OCI-LY1 (cell line): ENCODE results near the gene GNG12.

Source experiments
- H2AFZ ChIP-seq: fragments of 200-600 bp; sonication (generic), shearing (Covaris generic); 2 replicates; pipeline ENCODE4 v1.6.0; 2014; ENCODE audit warnings: antibody characterized with exemption, mild to moderate bottlenecking, low read length
- H3F3A ChIP-seq: fragments of 200-600 bp; sonication (generic), shearing (Covaris generic); 2 replicates; pipeline ENCODE4 v1.6.0; 2014; ENCODE audit warnings: mild to moderate bottlenecking, antibody characterized with exemption, low read length, moderate library complexity; ENCODE audit not compliant: insufficient read depth
- H3K27ac ChIP-seq: fragments of 200-600 bp; sonication (generic); 2 replicates; pipeline ENCODE4 v1.5.1; 2014; ENCODE audit warnings: low read length, mixed run types, mild to moderate bottlenecking, low read depth; ENCODE audit not compliant: poor library complexity, severe bottlenecking
- H3K27me3 ChIP-seq: fragments of 200-600 bp; sonication (generic); 2 replicates; pipeline ENCODE4 v1.6.0; 2014; ENCODE audit warnings: antibody characterized with exemption, mild to moderate bottlenecking, low read length, moderate library complexity; ENCODE audit not compliant: insufficient read depth
- H3K36me3 ChIP-seq: fragments of 200-600 bp; sonication (generic); 2 replicates; pipeline ENCODE4 v1.6.1; 2014; ENCODE audit warnings: mild to moderate bottlenecking, antibody characterized with exemption, low read length, moderate library complexity, mixed read lengths; ENCODE audit not compliant: insufficient read depth
- H3K4me1 ChIP-seq: fragments of 200-600 bp; sonication (generic); 2 replicates; pipeline ENCODE4 v1.5.1; 2014; ENCODE audit warnings: mild to moderate bottlenecking, low read length, moderate library complexity; ENCODE audit not compliant: insufficient read depth, severe bottlenecking
- H3K4me2 ChIP-seq: fragments of 200-600 bp; sonication (generic), shearing (Covaris generic); 2 replicates; pipeline ENCODE4 v1.6.1; 2014; ENCODE audit warnings: low read length
- H3K4me3 ChIP-seq: fragments of 200-600 bp; sonication (generic); 2 replicates; pipeline ENCODE4 v1.5.1; 2014; ENCODE audit warnings: low read length, low read depth, mild to moderate bottlenecking, mixed read lengths; ENCODE audit not compliant: poor library complexity, severe bottlenecking
- H3K79me2 ChIP-seq: fragments of 200-600 bp; shearing (Covaris generic); 2 replicates; pipeline ENCODE4 v1.6.1; 2016; ENCODE audit warnings: mixed run types, low read length, mixed read lengths; ENCODE audit not compliant: insufficient read depth
- H3K9ac ChIP-seq: fragments of 200-600 bp; sonication (generic), shearing (Covaris generic); 2 replicates; pipeline ENCODE4 v1.6.1; 2014; ENCODE audit warnings: mild to moderate bottlenecking, low read length, mixed read lengths
- H3K9me2 ChIP-seq: fragments of 200-600 bp; sonication (generic), shearing (Covaris generic); 2 replicates; pipeline ENCODE4 v1.6.1; 2014; ENCODE audit warnings: low read depth, mild to moderate bottlenecking, low read length, mixed read lengths
- H3K9me3 ChIP-seq: fragments of 200-600 bp; shearing (Covaris generic); 2 replicates; pipeline ENCODE4 v1.6.1; 2014; ENCODE audit warnings: low read length, mixed read lengths
- H4K20me1 ChIP-seq: fragments of 200-600 bp; sonication (generic), shearing (Covaris generic); 2 replicates; pipeline ENCODE4 v1.6.0; 2016; ENCODE audit warnings: mild to moderate bottlenecking, low read length; ENCODE audit not compliant: insufficient read depth
- CTCF ChIP-seq: fragments of 200-600 bp; sonication (generic), shearing (Covaris generic); IDR thresholded peaks from 2 replicates; pipeline ENCODE4 v1.5.1; 2017; ENCODE audit warnings: mild to moderate bottlenecking, antibody characterized with exemption, low read length, moderate library complexity, mixed read lengths
- EZH2 ChIP-seq: fragments of 200-600 bp; sonication (generic), shearing (Covaris generic); IDR thresholded peaks from 2 replicates; pipeline ENCODE4 v1.8.0; 2017; ENCODE audit warnings: borderline replicate concordance, mixed run types, mild to moderate bottlenecking, antibody characterized with exemption, low read length, moderate library complexity, mixed read lengths

GNG12 gene

GRCh38 chr1:67833602-67833940, 304 bp upstream of the GNG12 start:
- Histone ChIP-seq H3K4me3 (no peak overlapping the region), H3K79me2 (no peaks in the 10 kb centered on the region), H3K9me3 (no peaks in the 10 kb centered on the region), H3F3A (no peaks in the 10 kb centered on the region), H3K9ac (no peak overlapping the region), H3K27ac (no peak overlapping the region), H3K9me2 (no peaks in the 10 kb centered on the region), H3K36me3 (no peaks in the 10 kb centered on the region), H4K20me1 (no peaks in the 10 kb centered on the region), H3K4me1 (no peaks in the 10 kb centered on the region), H3K27me3 (no peaks in the 10 kb centered on the region), H3K4me2 (no peak overlapping the region), H2AFZ (no peak overlapping the region)
- TF ChIP-seq EZH2 = no peak
- no peak for TF ChIP-seq CTCF

GRCh38 chr1:67831850-67832513, 1.3 kb downstream of the GNG12 start:
- Histone ChIP-seq H3K9ac (no peak overlapping the region), H3K27ac (no peak overlapping the region)

GRCh38 chr1:67830928-67831830, 2.1 kb downstream of the GNG12 start:
- Histone ChIP-seq H3K27me3 (no peaks in the 10 kb centered on the region), H3K27ac (no peak overlapping the region), H3K4me1 (no peaks in the 10 kb centered on the region), H3K4me3 (no peak overlapping the region), H3K9me3 (no peaks in the 10 kb centered on the region), H3K4me2 (no peak overlapping the region), H3K79me2 (no peaks in the 10 kb centered on the region), H4K20me1 (no peaks in the 10 kb centered on the region), H2AFZ (no peak overlapping the region), H3K9me2 (no peaks in the 10 kb centered on the region), H3K36me3 (no peaks in the 10 kb centered on the region), H3F3A (no peaks in the 10 kb centered on the region), H3K9ac (no peak overlapping the region)
- no peak for TF ChIP-seq CTCF
- TF ChIP-seq EZH2 = no peak

More at GRCh38 chr1:67831850-67832513, 1.3 kb downstream of the GNG12 start:
- no peaks in the 10 kb centered on the region for H3K27me3 ChIP-seq
- TF ChIP-seq EZH2 (no peak), CTCF (no peak)
- no peak overlapping the region for H2AFZ ChIP-seq
- H3K4me3 ChIP-seq = no peak overlapping the region
- no peaks in the 10 kb centered on the region for H3F3A ChIP-seq
- H4K20me1 ChIP-seq = no peaks in the 10 kb centered on the region
- no peaks in the 10 kb centered on the region for H3K4me1 ChIP-seq
- no peaks in the 10 kb centered on the region for H3K79me2 ChIP-seq
- no peaks in the 10 kb centered on the region for H3K36me3 ChIP-seq
- H3K9me2 ChIP-seq = no peaks in the 10 kb centered on the region
- H3K9me3 ChIP-seq = no peaks in the 10 kb centered on the region
- H3K4me2 ChIP-seq = no peak overlapping the region
